CD4-positive, alpha-beta memory T cell (primary cell): ENCODE measurements around the gene CA5B. TPM values are rescaled to one million over a fixed set of nuclear protein-coding genes. Genes with fewer than 3 reads are reported as not detected.

Experiments used
- polyA plus RNA-seq, 2 donors: library from polyadenylated mRNA; unstranded; fragments of 300-500 nt; fragmentation: Illumina TruSeq; gene quantifications; one replicate each; pipeline ENCODE4 v1.2.3, GENCODE V29; 2021
- total RNA-seq, 2 experiments: library from RNA; stranded (reverse); gene quantifications; one replicate each; pipeline ENCODE4 v1.2.3, GENCODE V29; 2021

CA5B gene
- total and polyA plus RNA-seq, 4 experiments from 2014 or later = 45.7 to 164 (median 71.9) TPM

Other genes starting within 250 kb of the CA5B start
- gene PIR, start 244.9 kb upstream of the CA5B start, total RNA-seq = under 1 TPM in 1 of 2 experiments, not detected in 1; 0.53 TPM
- gene PIR, start 244.9 kb upstream of the CA5B start, polyA plus RNA-seq = not detected
- gene BMX, start 237.5 kb upstream of the CA5B start, total RNA-seq = not detected
- not detected for gene BMX, start 237.5 kb upstream of the CA5B start, polyA plus RNA-seq
- gene ACE2, start 137.3 kb upstream of the CA5B start, total RNA-seq = not detected
- gene ACE2, start 137.3 kb upstream of the CA5B start, polyA plus RNA-seq = not detected
- gene CLTRN, start 73.5 kb upstream of the CA5B start, total RNA-seq = under 1 TPM in 1 of 2 experiments, not detected in 1; 0.33 TPM
- under 1 TPM in 1 of 2 donors, not detected in 1; 0.97 TPM for gene CLTRN, start 73.5 kb upstream of the CA5B start, polyA plus RNA-seq
- 10 to 100 TPM; 30.1 to 30.7 TPM for gene ZRSR2, start 52.2 kb downstream of the CA5B start, total RNA-seq
- gene ZRSR2, start 52.2 kb downstream of the CA5B start, polyA plus RNA-seq = 10 to 100 TPM; 19.5 to 42.2 TPM
- 10 to 100 TPM; 23.9 to 26.4 TPM for gene AP1S2, start 116.5 kb downstream of the CA5B start, total RNA-seq
- gene AP1S2, start 116.5 kb downstream of the CA5B start, polyA plus RNA-seq = 10 to 100 TPM; 64.2 to 83.9 TPM